ENCODE measurements around the gene COIL. TPM values are rescaled to one million over a fixed set of nuclear protein-coding genes. Genes with fewer than 3 reads are reported as not detected.

The COIL gene
- total and polyA plus RNA-seq, 9 of the 15 experiments (the other 6 are each of a cell fraction or from before 2014, with no cell fraction given): 23.9 to 41.3 (median 28.7) TPM

DNA sequence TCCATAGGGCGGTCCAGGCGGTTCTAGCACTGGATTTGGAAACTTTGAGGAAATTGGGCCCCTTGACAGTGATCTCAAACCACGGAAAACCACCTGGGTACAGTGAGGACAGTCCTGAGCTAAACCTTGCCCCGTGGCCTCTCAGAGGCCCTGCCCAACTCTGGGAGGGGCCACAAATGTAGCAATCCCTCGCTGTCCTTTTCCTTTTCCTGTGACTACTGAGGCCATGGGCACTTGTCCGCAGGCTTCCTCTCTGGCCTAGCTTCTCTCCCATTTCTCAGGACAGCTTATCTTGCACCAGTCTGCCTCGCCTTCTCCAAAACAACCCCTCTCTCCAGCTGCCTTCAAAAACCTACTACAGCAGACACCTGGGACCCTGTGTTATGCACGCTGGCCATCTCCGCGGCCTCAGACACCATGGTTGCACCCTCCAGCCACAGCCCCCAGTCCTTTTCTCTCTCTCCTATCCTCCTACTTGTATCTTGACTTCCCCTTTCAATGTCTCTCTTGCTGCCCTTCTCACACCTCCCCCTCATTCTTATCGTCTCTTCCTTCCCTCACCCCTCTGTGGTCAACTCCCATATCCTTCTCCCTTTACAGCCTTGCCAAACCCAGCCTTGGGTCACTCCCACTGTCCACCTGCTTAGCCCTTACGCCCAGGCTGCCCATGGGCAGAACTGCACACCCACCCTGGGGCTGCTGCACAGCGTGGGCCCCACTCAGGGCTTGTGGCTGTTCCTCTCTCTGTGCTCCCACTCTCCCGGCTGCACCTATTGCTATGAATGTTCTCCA lies 24.7 kb upstream of the COIL start (continued):
- TF ChIP-seq SMARCE1 (IDR thresholded peaks at IDR 0.05): peak; percentile 99
- TF ChIP-seq, protein P1, sequence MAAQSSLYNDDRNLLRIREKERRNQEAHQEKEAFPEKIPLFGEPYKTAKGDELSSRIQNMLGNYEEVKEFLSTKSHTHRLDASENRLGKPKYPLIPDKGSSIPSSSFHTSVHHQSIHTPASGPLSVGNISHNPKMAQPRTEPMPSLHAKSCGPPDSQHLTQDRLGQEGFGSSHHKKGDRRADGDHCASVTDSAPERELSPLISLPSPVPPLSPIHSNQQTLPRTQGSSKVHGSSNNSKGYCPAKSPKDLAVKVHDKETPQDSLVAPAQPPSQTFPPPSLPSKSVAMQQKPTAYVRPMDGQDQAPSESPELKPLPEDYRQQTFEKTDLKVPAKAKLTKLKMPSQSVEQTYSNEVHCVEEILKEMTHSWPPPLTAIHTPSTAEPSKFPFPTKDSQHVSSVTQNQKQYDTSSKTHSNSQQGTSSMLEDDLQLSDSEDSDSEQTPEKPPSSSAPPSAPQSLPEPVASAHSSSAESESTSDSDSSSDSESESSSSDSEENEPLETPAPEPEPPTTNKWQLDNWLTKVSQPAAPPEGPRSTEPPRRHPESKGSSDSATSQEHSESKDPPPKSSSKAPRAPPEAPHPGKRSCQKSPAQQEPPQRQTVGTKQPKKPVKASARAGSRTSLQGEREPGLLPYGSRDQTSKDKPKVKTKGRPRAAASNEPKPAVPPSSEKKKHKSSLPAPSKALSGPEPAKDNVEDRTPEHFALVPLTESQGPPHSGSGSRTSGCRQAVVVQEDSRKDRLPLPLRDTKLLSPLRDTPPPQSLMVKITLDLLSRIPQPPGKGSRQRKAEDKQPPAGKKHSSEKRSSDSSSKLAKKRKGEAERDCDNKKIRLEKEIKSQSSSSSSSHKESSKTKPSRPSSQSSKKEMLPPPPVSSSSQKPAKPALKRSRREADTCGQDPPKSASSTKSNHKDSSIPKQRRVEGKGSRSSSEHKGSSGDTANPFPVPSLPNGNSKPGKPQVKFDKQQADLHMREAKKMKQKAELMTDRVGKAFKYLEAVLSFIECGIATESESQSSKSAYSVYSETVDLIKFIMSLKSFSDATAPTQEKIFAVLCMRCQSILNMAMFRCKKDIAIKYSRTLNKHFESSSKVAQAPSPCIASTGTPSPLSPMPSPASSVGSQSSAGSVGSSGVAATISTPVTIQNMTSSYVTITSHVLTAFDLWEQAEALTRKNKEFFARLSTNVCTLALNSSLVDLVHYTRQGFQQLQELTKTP (IDR thresholded peaks at IDR 0.05; ENCODE audit: low read depth in 1 of 2, partially characterized antibody in 2 of 2): peak in 1 of 2 experiments; percentile 76
- TF ChIP-seq, protein P2, sequence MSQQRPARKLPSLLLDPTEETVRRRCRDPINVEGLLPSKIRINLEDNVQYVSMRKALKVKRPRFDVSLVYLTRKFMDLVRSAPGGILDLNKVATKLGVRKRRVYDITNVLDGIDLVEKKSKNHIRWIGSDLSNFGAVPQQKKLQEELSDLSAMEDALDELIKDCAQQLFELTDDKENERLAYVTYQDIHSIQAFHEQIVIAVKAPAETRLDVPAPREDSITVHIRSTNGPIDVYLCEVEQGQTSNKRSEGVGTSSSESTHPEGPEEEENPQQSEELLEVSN (IDR thresholded peaks at IDR 0.05; ENCODE audit: borderline replicate concordance in 1 of 2, extremely low read depth in 1 of 2, insufficient read depth in 1 of 2, insufficient read length in 1 of 2, low read depth in 1 of 2, low read length in 1 of 2, poor library complexity in 1 of 2, severe bottlenecking in 1 of 2): peak; percentile 36 to 47
- TF ChIP-seq PYGO2 (tag; IDR thresholded peaks at IDR 0.05): 0 out of 2 replicates have a peak, but pooled peaks have one; percentile 70
- TF ChIP-seq STAT5B (CRISPR knock-in tag; IDR thresholded peaks at IDR 0.05): no peak
- TF ChIP-seq CXXC5 (CRISPR knock-in tag; IDR thresholded peaks at IDR 0.05): 0 out of 2 replicates have a peak, but pooled peaks have one; percentile 38
- peak; percentile 59 to 66; a peak in 2 of 4 replicates for TF ChIP-seq FOXK2 (conservative IDR thresholded peaks at IDR 0.05 in 1 of 2, IDR thresholded peaks at IDR 0.05 in 1 of 2; ENCODE audit: low read depth in 2 of 2)
- peak; percentile 94 for TF ChIP-seq HDAC2 (IDR thresholded peaks at IDR 0.05)
- TF ChIP-seq EZH2 (IDR thresholded peaks at IDR 0.05; ENCODE audit: borderline replicate concordance, low read depth, low read length): no peak
- TF ChIP-seq, protein P3, sequence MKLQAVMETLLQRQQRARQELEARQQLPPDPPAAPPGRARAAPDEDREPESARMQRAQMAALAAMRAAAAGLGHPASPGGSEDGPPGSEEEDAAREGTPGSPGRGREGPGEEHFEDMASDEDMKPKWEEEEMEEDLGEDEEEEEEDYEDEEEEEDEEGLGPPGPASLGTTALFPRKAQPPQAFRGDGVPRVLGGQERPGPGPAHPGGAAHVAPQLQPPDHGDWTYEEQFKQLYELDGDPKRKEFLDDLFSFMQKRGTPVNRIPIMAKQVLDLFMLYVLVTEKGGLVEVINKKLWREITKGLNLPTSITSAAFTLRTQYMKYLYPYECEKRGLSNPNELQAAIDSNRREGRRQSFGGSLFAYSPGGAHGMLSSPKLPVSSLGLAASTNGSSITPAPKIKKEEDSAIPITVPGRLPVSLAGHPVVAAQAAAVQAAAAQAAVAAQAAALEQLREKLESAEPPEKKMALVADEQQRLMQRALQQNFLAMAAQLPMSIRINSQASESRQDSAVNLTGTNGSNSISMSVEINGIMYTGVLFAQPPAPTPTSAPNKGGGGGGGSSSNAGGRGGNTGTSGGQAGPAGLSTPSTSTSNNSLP (IDR thresholded peaks at IDR 0.05; ENCODE audit: borderline replicate concordance, low read depth, low read length): no peak
- TF ChIP-seq ZNF695 (CRISPR knock-in tag; IDR thresholded peaks at IDR 0.05): no peak
- TF ChIP-seq ZEB2 (IDR thresholded peaks at IDR 0.05): peak; percentile 92
